HepG2 (cell line): Measurements from ENCODE around the gene SLC11A1. TPM values are rescaled to one million over a fixed set of nuclear protein-coding genes. Genes with fewer than 3 reads are reported as not detected.
A peak's percentile ranks its signal among the peaks of the same experiment; 100 is the strongest.

Experiments used
- FOXA3 ChIP-seq: IDR thresholded peaks from 2 replicates; pipeline ENCODE4 v1.6.1; 2016; ENCODE audit warnings: missing genetic modification reagents, missing compliant biosample characterization
- GABPB1 ChIP-seq: IDR thresholded peaks from 2 replicates; pipeline ENCODE4 v1.6.1; 2016; ENCODE audit warnings: mild to moderate bottlenecking, missing genetic modification reagents, moderate library complexity, missing compliant biosample characterization
- HOXD1 ChIP-seq: sonication (generic); formaldehyde crosslinking; IDR thresholded peaks from 2 replicates; pipeline ENCODE4 v1.5.0; 2020; ENCODE audit warnings: missing genetic modification reagents
- MAX ChIP-seq: IDR thresholded peaks from 2 replicates; pipeline ENCODE4 v1.6.1; 2012; ENCODE audit warnings: inconsistent platforms
- MEF2D ChIP-seq: sonication (generic); formaldehyde crosslinking; IDR thresholded peaks from 2 replicates; pipeline ENCODE4 v1.5.1; 2020; ENCODE audit warnings: mild to moderate bottlenecking, missing genetic modification reagents
- NFYB ChIP-seq: sonication (generic); formaldehyde crosslinking; IDR thresholded peaks from 2 replicates; pipeline ENCODE4 v1.4.0; 2020; ENCODE audit warnings: missing genetic modification reagents
- NONO ChIP-seq, 2 experiments: fragments of 450-650 bp in 1 of 2; sonication (generic) in 1 of 2; formaldehyde crosslinking in 1 of 2; IDR thresholded peaks in 1 of 2; conservative IDR thresholded peaks in 1 of 2; 2 replicates each; pipeline versions ENCODE4 v1.6.1 to v1.8.0; 2017 to 2022; ENCODE audit warnings: mild to moderate bottlenecking in 1 of 2, missing genetic modification reagents in 1 of 2, moderate library complexity in 1 of 2
- NR2F1 ChIP-seq, 2 experiments: fragments of 450-650 bp in 1 of 2; formaldehyde crosslinking in 1 of 2; IDR thresholded peaks; 2 replicates each; pipeline versions ENCODE4 v1.5.0 to v1.6.1; 2016 to 2020; ENCODE audit warnings: mild to moderate bottlenecking in 1 of 2, missing compliant biosample characterization in 1 of 2, missing genetic modification reagents in 1 of 2, moderate library complexity in 1 of 2
- POLR2A ChIP-seq, 2 experiments: IDR thresholded peaks; 2 replicates each; pipeline ENCODE4 v1.6.1; 2011; ENCODE audit warnings: low read depth in 2 of 2, low read length in 2 of 2, mild to moderate bottlenecking in 1 of 2, moderate library complexity in 1 of 2; ENCODE audit not compliant: insufficient read depth in 1 of 2
- POLR2G ChIP-seq: fragments of 200-400 bp; formaldehyde crosslinking; IDR thresholded peaks from 2 replicates; pipeline ENCODE4 v1.6.1; 2018; ENCODE audit warnings: mild to moderate bottlenecking, low read depth, low read length, moderate library complexity
- RBM39 ChIP-seq: fragments of 200-400 bp; formaldehyde crosslinking; IDR thresholded peaks from one replicate; pipeline ENCODE4 v1.6.1; 2018; ENCODE audit warnings: antibody characterized with exemption, mild to moderate bottlenecking, low read depth, low read length; ENCODE audit not compliant: poor library complexity, severe bottlenecking
- REXO4 ChIP-seq: sonication (generic); formaldehyde crosslinking; IDR thresholded peaks from 2 replicates; pipeline ENCODE4 v1.8.0; 2022; ENCODE audit warnings: missing genetic modification reagents, mild to moderate bottlenecking, borderline replicate concordance
- SAFB2 ChIP-seq: sonication (generic); formaldehyde crosslinking; IDR thresholded peaks from 2 replicates; pipeline ENCODE4 v1.5.1; 2020; ENCODE audit warnings: missing genetic modification reagents, low read depth, mild to moderate bottlenecking, borderline replicate concordance
- SETDB1 ChIP-seq: sonication (generic); formaldehyde crosslinking; IDR thresholded peaks from 2 replicates; pipeline ENCODE4 v1.5.1; 2020; ENCODE audit warnings: missing genetic modification reagents, mild to moderate bottlenecking, borderline replicate concordance
- SRSF4 ChIP-seq: fragments of 200-400 bp; formaldehyde crosslinking; IDR thresholded peaks from one replicate; pipeline ENCODE4 v1.6.1; 2018; ENCODE audit warnings: mild to moderate bottlenecking, low read depth, low read length, moderate library complexity; ENCODE audit not compliant: poor library complexity, severe bottlenecking
- SRY ChIP-seq: sonication (generic); formaldehyde crosslinking; IDR thresholded peaks from 2 replicates; pipeline ENCODE4 v1.8.0; 2022; ENCODE audit warnings: mild to moderate bottlenecking, missing genetic modification reagents
- ZNF230 ChIP-seq: sonication (generic); formaldehyde crosslinking; IDR thresholded peaks from 2 replicates; pipeline ENCODE4 v1.4.0; 2020; ENCODE audit warnings: mild to moderate bottlenecking, missing genetic modification reagents
- ZNF30 ChIP-seq: sonication (generic); formaldehyde crosslinking; IDR thresholded peaks from 2 replicates; pipeline ENCODE4 v1.5.0; 2020; ENCODE audit warnings: mild to moderate bottlenecking, missing genetic modification reagents
- ZNF704 ChIP-seq: sonication (generic); formaldehyde crosslinking; IDR thresholded peaks from 2 replicates; pipeline ENCODE4 v1.8.1; 2023; ENCODE audit warnings: mild to moderate bottlenecking, inconsistent platforms, moderate library complexity, missing genetic modification reagents, borderline replicate concordance
- polyA plus RNA-seq, 8 experiments: library from polyadenylated mRNA; depleted of rRNA in 3 of 8; stranded (reverse) in 7 of 8; unstranded in 1 of 8; fragments of >200 nt; fragmentation: Illumina TruSeq in 4 of 8; extraction: Trizol in 4 of 8; gene quantifications; 2 replicates each; pipeline versions ENCODE4 v1.2.1 to v1.2.3, GENCODE V29; 2011 to 2016; ENCODE audit warnings: low read depth in 4 of 8, missing spikeins in 1 of 8, mixed read lengths in 1 of 8; ENCODE audit not compliant: insufficient read depth in 1 of 8
- total RNA-seq, 5 experiments: library from RNA; depleted of rRNA; stranded (reverse); fragments of >200 nt; fragmentation: Illumina TruSeq; extraction: Trizol; gene quantifications; 2 replicates each; pipeline ENCODE4 v1.2.3, GENCODE V29; 2016; ENCODE audit warnings: low read depth in 1 of 5

Gene SLC11A1
- total and polyA plus RNA-seq, 2 of the 13 experiments (the other 11 are each of a cell fraction or from before 2014, with no cell fraction given) = 0.33 to 2.3 TPM

GRCh38 chr2:218435003-218435982 lies 53.2 kb downstream of the SLC11A1 start (continued):
- no peak for TF ChIP-seq GABPB1 (CRISPR knock-in tag)
- TF ChIP-seq SRSF4 = no peak
- no peak for TF ChIP-seq REXO4
- 0 out of 2 replicates have a peak, but pooled peaks have one; percentile 18 for TF ChIP-seq MAX
- peak; percentile 17 to 41; a peak in 1 of 4 replicates for TF ChIP-seq POLR2A (IDR thresholded peaks at IDR 0.05; ENCODE audit: insufficient read depth in 1 of 2, low read depth in 2 of 2, low read length in 2 of 2)
- TF ChIP-seq SRY = no peak
- TF ChIP-seq NR2F1 (CRISPR knock-in tag; IDR thresholded peaks at IDR 0.05) = no peak
- TF ChIP-seq HOXD1 = no peak
- TF ChIP-seq NONO (IDR thresholded peaks at IDR 0.05) = no peak
- no peak for TF ChIP-seq NONO (CRISPR knock-in tag; conservative IDR thresholded peaks at IDR 0.05)
- no peak for TF ChIP-seq ZNF704 (CRISPR knock-in tag)
- peak; percentile 49; the same call in 1 of the 2 replicates for TF ChIP-seq MEF2D (CRISPR knock-in tag)
- no peak for TF ChIP-seq RBM39
- no peak for TF ChIP-seq SAFB2 (CRISPR knock-in tag)
- TF ChIP-seq POLR2G = 0 out of 2 replicates have a peak, but pooled peaks have one; percentile 14
- no peak for TF ChIP-seq NFYB
- no peak for TF ChIP-seq SETDB1
- TF ChIP-seq ZNF30 = no peak
- no peak for TF ChIP-seq FOXA3 (CRISPR knock-in tag)
- no peak for TF ChIP-seq ZNF230 (CRISPR knock-in tag)
